Hippocampal formation (tissue), 2 donors: Measurements from ENCODE around the gene PIK3R5.

Source experiments
- DNase-seq, 2 donors: peaks; one replicate each; lab custom pipeline; 2025; lab: John Stamatoyannopoulos, UW

The PIK3R5 gene

DNA sequence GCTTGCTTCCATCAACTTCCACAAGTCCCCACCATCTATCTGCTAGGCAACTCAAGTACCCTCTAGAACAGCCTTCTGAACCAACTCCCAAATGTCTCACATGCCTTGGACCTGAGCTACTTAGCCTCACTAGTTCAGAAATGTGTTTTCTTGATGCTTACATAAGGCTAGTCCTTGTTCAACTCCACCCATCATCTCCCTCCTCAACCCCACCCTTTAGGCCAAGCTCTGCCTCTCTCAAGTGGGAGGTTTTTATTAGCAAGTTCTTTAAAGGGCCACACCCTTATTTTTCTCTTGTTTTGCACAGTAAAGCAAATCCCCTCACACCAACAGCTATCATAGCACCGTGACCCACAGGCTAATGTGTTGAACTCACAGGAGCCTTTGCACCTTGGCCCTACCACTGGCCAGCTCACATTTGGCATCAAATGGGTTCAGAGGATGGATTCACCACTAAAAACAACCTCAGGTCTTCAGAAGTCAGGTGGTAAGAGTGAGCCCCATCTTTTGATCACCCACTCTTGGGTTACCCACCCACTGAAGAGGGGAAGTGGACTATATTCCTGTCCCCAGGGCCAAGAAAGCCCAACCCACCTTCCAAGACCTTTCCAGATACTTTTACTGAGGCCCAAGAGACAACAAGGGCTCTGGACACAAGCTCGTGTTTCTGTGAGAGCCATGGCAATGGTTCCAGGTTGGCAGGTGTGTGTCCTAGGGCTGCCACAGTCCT, 12.2 kb downstream of the PIK3R5 start:
- no peak for DNase-seq

DNA sequence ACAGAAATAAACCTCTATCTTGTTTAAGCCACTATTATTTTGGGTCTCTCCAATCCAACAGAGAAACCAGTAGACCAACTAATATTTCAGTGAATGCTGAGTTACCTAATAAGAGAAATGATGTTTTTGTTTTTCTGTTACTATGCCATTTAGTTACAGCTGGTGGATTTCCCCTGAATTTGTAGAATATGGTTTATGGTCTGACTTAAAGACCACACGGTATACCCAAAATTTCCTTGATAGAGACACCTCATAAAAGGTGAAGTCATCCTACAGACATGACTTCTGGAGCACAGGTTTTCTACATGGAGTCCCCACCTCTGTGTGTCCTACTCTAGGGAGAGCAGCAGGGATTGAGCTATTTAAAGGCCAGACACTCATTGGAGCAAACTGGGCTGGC, 13.3 kb downstream of the PIK3R5 start:
- no peak for DNase-seq

DNA sequence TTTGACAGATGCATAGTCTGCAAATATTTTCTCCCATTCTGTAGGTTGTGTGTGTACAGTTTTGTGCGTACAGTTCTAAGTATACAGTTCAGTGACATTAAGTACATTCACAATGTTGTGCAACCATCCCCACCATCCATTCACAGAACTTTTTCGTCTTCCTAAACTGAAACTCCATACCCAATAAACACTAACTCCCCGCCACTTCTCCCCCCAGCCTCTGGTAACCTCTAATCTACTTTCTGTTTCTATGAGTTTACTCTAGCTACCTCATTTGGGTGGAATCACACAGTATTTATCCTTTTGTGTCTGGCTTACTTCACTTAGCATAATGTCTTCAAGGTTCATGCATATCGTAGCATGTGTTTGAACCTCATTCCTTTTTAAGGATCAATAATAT, 14.3 kb downstream of the PIK3R5 start:
- DNase-seq: no peak

GRCh38 chr17:8949061-8949661, 16.3 kb downstream of the PIK3R5 start:
- DNase-seq: no peak

DNA sequence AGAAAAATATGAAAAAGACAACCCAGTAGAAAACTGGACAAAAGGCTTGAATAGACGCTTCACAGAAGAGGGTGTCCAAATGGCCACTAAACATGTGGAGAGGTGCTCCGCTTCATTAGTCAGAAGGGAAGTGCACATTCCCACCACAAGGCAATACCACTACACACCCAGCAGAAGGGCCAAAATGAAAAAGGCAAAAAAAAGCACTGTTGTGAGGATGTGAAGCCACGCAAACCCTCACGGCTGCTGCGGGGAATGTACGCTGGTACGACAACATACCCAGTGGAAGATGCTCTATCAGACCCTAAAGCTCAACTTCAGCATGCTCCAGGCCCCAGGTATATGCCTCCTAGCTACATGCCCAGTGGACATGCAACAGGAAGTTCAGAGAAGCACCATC, 17.0 kb downstream of the PIK3R5 start:
- DNase-seq: no peak

- no peak for DNase-seq
These were observed 18.3 kb downstream of the PIK3R5 start for GRCh38 chr17:8947201-8947600.

DNA sequence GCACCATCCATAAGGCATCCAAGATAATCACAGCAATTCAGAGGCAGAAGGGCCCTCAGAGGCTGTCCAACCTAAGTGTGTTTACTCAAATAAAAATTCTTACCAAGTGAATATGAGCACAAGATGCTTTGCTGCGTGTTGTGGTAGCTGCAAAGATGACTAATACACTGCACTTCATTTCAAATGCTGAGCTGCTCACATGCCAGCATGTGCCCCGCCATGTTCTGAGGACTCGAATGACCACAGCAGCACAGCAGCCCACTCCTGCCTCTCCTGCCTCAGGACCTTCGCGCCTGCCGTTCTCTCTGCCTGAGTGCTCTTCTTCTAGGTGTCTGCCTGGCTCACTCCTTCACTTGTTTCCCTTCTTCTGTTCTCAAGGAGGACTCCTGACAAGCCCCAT, 19.0 kb downstream of the PIK3R5 start:
- DNase-seq: no peak

DNA sequence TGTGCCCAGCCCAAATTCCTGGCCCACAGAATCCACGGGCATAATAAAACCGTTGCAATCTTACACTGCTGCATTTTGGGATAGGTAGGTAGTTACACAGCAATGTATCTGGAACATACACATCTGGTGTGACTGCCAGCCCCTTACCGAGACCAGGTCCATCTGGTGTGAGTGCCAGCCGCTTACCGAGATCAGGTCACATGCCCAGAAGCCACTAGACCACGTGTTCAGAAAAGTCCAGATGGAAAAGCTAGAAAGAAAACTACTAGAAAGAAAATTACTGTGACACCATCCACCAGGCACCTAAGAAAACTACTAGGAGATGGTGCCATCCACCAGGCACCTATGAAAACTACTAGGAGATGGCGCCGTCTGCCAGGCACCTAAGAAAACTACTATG, 19.4 kb downstream of the PIK3R5 start:
- no peak for DNase-seq

- DNase-seq: no peak
These were observed 20.8 kb downstream of the PIK3R5 start for GRCh38 chr17:8944748-8945147.

- no peak for DNase-seq
These were observed 21.4 kb downstream of the PIK3R5 start for GRCh38 chr17:8944083-8944482.

DNA sequence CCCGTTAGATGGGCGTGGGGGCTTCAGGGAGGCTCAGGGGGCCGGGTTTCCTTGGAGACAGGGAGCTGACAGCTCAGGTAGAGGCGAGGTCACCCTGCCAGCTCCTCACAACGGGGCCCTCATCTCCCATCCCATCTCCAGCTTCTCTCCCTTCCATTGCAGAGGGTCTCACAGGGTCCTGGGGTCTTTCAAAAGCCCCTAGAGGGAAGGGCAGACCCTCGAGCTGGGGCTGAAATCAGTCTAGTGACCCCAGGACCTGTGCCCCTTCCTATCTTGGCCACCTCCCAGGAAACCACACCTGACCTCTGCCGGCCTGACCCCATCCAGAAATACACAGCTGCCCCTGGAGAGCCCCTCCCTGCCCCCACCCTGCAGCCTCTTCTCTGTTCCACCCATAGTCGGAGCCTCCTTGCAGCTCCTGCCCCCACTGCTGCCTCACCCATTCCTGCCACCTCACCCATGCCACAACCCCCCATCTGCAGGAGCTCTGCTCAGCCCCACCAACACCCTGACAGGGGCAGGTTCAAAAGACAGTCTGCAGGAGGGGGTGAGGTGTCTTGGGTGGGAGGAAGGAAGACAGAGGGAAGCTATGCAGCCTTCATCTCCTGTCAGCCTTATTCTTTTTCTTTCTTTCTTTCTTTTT, 23.4 kb downstream of the PIK3R5 start:
- DNase-seq: no peak

- DNase-seq: no peak
These were observed 24.0 kb downstream of the PIK3R5 start for GRCh38 chr17:8941520-8941919.

GRCh38 chr17:8940866-8941471, 24.5 kb downstream of the PIK3R5 start:
- no peak for DNase-seq

DNA sequence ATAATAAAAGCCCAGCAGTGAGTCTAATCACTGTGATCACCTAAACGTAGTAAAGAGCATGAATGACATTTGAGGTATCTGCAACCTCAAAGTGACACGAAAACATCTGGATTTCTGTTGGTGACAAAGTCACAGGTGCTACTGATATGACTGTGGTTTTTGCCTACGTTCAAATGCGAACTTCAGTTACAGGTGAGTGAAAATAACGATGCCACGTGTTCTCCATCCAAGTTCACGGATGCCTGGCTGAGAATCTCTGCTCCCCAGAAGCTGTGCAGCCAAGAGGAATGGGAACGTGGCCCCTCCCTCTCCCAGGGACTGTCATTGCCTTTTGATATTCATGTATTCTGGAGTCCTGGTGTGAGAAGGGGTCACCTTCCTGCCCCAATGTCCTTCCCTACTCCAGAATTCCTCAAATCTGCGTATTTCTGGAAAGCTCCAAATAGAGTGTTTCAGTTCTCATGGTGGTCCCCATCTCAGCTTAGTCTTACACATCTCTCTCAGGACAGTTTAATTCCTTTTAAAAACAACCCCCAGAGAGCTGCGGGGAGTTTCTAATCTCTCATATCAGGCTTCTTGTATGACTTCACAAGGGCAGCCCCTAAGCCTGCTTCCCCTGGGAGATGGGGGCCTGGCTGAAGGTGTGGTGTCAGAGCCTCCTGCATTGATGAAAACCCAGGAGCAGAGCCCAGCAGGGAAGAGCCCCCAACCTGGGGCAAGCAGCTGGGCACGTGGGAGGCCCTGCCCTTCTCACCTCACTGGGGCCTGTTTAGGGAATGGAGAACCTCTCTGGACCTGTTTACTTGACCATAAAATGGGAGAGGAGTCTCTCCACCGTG, 25.8 kb downstream of the PIK3R5 start:
- DNase-seq: no peak

- no peak for DNase-seq
These were observed 26.6 kb downstream of the PIK3R5 start for GRCh38 chr17:8938933-8939332.

DNA sequence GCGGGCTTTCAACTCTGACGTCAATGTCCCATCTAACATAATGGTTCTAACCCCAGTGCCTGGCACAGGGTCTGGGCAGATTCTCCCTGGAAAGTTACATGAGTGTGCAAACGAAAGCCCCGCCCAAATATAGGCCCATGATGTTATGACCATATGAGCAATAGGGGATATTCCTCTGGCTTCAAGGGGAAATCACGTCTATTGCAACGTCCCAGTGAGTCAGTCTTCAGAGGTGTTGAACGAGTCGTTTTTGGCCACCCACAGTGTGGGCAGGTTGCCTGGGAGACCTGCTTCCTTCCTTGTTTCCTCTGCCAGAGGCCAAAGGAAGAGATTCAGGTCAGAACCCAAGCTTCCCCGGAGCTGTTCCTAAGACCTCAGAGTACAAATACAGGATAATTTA, 30.3 kb downstream of the PIK3R5 start:
- no peak for DNase-seq

GRCh38 chr17:8934346-8934745, 31.2 kb downstream of the PIK3R5 start:
- no peak for DNase-seq

- no peak for DNase-seq
These were observed 34.9 kb downstream of the PIK3R5 start for GRCh38 chr17:8930649-8931048.

- no peak for DNase-seq
These were observed 37.2 kb downstream of the PIK3R5 start for GRCh38 chr17:8928347-8928746.

DNA sequence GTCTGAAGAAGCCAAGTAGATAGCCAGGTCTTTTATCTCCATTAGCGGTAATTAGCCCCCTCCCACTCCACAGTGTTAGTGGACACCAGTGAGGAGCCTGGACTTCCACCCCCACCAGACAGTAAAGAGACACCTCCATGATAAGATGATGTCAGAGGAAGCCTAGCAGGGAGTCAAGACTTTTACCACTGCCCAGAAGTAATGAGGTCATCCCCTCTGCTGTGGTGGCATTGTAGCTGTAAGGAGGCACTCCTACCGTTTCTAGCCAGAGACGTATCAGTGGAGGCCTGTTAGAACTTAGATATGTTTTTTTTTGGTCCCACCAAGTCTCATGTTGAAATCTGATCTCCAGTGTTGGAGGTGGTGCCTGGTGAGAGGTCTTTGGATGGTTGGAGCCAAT, 38.1 kb downstream of the PIK3R5 start:
- DNase-seq: no peak

DNA sequence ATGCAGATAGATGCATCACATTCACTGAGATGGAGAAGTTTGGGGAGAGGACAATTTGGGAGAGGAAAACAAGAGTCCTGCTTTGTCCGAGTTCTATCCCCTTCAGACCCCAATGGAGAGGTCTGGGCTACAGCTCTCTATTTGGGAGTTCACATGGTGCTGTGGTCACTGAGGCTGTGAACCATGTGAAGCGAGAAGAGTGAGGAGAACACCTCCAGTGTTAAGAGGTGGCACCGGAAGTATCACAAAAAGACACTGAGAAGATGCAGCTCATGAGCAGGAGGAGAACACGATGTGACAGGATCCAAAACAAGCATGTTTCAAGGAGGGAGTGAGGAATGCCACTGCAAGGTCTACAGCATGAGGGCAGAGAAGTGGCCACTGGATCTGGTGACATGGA, 39.7 kb downstream of the PIK3R5 start:
- DNase-seq: no peak

- DNase-seq: no peak
These were observed 40.4 kb downstream of the PIK3R5 start for GRCh38 chr17:8925141-8925540.
